Lower leg skin (tissue), 3 donors: ENCODE data around the gene VPS13D.

Experiments
- POLR2A ChIP-seq, 2 donors: fragments of 450-650 bp; IDR thresholded peaks; one replicate each; pipeline ENCODE4 v1.6.1; 2016 to 2017; ENCODE audit warnings: antibody characterized with exemption in 2 of 2, mild to moderate bottlenecking in 1 of 2, moderate library complexity in 1 of 2
- TF ChIP-seq, protein P1 (sequence below), 3 donors: fragments of 450-650 bp; IDR thresholded peaks; one replicate each; pipeline ENCODE4 v1.5.1; 2016; ENCODE audit warnings: antibody characterized with exemption in 3 of 3, mild to moderate bottlenecking in 3 of 3, moderate library complexity in 2 of 3

DNA sequence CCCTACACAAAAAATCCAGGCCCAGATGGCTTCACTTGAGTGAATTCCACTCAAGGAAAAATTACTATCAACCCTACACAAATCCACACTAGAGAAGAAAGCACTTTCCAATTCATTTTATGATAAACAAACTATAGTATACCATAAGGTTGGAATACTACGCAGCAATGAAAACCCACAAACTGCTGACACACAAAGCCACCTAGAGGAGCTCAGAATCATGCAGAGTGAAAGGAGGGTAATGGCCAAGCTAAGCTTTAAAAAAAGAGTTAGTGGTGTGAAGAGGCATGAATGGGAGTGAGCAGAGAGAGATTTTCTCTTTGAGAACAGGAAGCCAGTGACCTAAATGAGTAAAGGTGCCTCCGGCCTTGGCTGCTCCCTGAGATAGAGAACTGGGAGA lies 294.4 kb downstream of the VPS13D start:
- TF ChIP-seq, protein P1, sequence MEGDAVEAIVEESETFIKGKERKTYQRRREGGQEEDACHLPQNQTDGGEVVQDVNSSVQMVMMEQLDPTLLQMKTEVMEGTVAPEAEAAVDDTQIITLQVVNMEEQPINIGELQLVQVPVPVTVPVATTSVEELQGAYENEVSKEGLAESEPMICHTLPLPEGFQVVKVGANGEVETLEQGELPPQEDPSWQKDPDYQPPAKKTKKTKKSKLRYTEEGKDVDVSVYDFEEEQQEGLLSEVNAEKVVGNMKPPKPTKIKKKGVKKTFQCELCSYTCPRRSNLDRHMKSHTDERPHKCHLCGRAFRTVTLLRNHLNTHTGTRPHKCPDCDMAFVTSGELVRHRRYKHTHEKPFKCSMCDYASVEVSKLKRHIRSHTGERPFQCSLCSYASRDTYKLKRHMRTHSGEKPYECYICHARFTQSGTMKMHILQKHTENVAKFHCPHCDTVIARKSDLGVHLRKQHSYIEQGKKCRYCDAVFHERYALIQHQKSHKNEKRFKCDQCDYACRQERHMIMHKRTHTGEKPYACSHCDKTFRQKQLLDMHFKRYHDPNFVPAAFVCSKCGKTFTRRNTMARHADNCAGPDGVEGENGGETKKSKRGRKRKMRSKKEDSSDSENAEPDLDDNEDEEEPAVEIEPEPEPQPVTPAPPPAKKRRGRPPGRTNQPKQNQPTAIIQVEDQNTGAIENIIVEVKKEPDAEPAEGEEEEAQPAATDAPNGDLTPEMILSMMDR (IDR thresholded peaks at IDR 0.05) = no peak
- TF ChIP-seq POLR2A (IDR thresholded peaks at IDR 0.05) = no peak
